ENCODE results near the gene PHC3. TPM values are rescaled to one million over a fixed set of nuclear protein-coding genes. Genes with fewer than 3 reads are reported as not detected.

PHC3 gene
- total RNA-seq, 2 donors from 2014 or later = 34.5 to 100 TPM

GRCh38 chr3:170222647-170223541 lies 41.4 kb upstream of the PHC3 start:
- H3K27me3 ChIP-seq (replicated peaks; ENCODE audit: insufficient read depth) = no peaks in the 10 kb centered on the region
- peak overlapping the region; percentile 89 to 90 for H3K27ac ChIP-seq
- no peak for TF ChIP-seq CTCF (IDR thresholded peaks at IDR 0.05)
- no peak for TF ChIP-seq POLR2A (IDR thresholded peaks at IDR 0.05)
- TF ChIP-seq POLR2AphosphoS5 (IDR thresholded peaks at IDR 0.05) = no peak
- peak; percentile 28 for DNase-seq (ENCODE audit: low spot score)
- intact Hi-C loops (cut with DNase I) = no loop called here
- WGBS = under 1% methylated on average over 35 of the region's 42 CpGs
- H3K36me3 ChIP-seq = no peaks in the 10 kb centered on the region
- H3K9me3 ChIP-seq = no peaks in the 10 kb centered on the region
- peak overlapping the region; percentile 76 to 92 for H3K4me3 ChIP-seq
- peaks cover 6% of the 10 kb centered on the region for H3K4me1 ChIP-seq (replicated peaks)

GRCh38 chr3:170221924-170222646 lies 40.6 kb upstream of the PHC3 start, which contains the start of gene PRKCI:
Gene PRKCI, plus strand, starts transcription at chr3:170222424. Its CDS starts 246 bp downstream, at chr3:170222670.
- TF ChIP-seq POLR2A (IDR thresholded peaks at IDR 0.05) (peak; percentile 95), CTCF (IDR thresholded peaks at IDR 0.05) (peak in 1 of 4 experiments; percentile 33), POLR2AphosphoS5 (IDR thresholded peaks at IDR 0.05) (peak; percentile 91)
- H3K36me3 ChIP-seq = no peaks in the 10 kb centered on the region
- H3K4me1 ChIP-seq (replicated peaks) = peaks cover 6% of the 10 kb centered on the region
- peak; percentile 96 for DNase-seq (ENCODE audit: low spot score)
- intact Hi-C loops (cut with DNase I) = no loop called here
- H3K27ac ChIP-seq = peak within 1 kb of the TSS; percentile 89 to 90
- peak within 1 kb of the TSS; percentile 76 to 92 for H3K4me3 ChIP-seq
- WGBS = under 1% methylated on average over 59 of the region's 60 CpGs
- H3K27me3 ChIP-seq (replicated peaks; ENCODE audit: insufficient read depth) = no peaks in the 10 kb centered on the region
- H3K9me3 ChIP-seq = no peaks in the 10 kb centered on the region

- Histone ChIP-seq H3K36me3 (no peaks in the 10 kb centered on the region), H3K27ac (no peak overlapping the region), H3K4me1 (replicated peaks) (peaks cover 6% of the 10 kb centered on the region), H3K9me3 (no peaks in the 10 kb centered on the region), H3K27me3 (replicated peaks; ENCODE audit: insufficient read depth) (no peaks in the 10 kb centered on the region), H3K4me3 (no peak overlapping the region)
- intact Hi-C loops (cut with DNase I) = no loop called here
- WGBS = 80% methylated on average over 4 of the region's 4 CpGs
- TF ChIP-seq POLR2AphosphoS5 (IDR thresholded peaks at IDR 0.05) (no peak), POLR2A (IDR thresholded peaks at IDR 0.05) (no peak), CTCF (IDR thresholded peaks at IDR 0.05) (no peak)
- DNase-seq (ENCODE audit: low spot score) = no peak
These were observed 39.3 kb upstream of the PHC3 start for GRCh38 chr3:170220871-170221270.

GRCh38 chr3:170219850-170220249 lies 38.3 kb upstream of the PHC3 start:
- no peak overlapping the region for H3K4me3 ChIP-seq
- no peak overlapping the region for H3K27ac ChIP-seq
- H3K36me3 ChIP-seq = no peaks in the 10 kb centered on the region
- no peaks in the 10 kb centered on the region for H3K9me3 ChIP-seq
- no peak for TF ChIP-seq CTCF (IDR thresholded peaks at IDR 0.05)
- no peak for TF ChIP-seq POLR2A (IDR thresholded peaks at IDR 0.05)
- TF ChIP-seq POLR2AphosphoS5 (IDR thresholded peaks at IDR 0.05) = no peak
- no peaks in the 10 kb centered on the region for H3K27me3 ChIP-seq (replicated peaks; ENCODE audit: insufficient read depth)
- peaks cover 6% of the 10 kb centered on the region for H3K4me1 ChIP-seq (replicated peaks)
- no peak for DNase-seq (ENCODE audit: low spot score)
- 92% methylated on average over 1 of the region's 1 CpG for WGBS
- intact Hi-C loops (cut with DNase I) = no loop called here
